Stimulated activated CD8-positive, alpha-beta memory T cell treated with anti-CD3 and anti-CD28 coated beads, Interleukin-4, amount 100 ng/mL, for 4 hours (primary cell): Measurements from ENCODE around the gene RABL6.
A peak's percentile ranks its signal among the peaks of the same experiment; 100 is the strongest.
"Not testable (repeated sequence)": the region's sequence is repeated elsewhere in the genome, so short reads cannot be mapped to it uniquely, and the experiment has no call there.

Experiments
- DNase-seq, 2 donors: peaks; one replicate each; pipeline ENCODE4 v3.0.0-alpha.2; 2020; ENCODE audit warnings: low read depth in 2 of 2, low spot score in 1 of 2

RABL6 gene

GRCh38 chr9:136875155-136875554, 67.4 kb downstream of the RABL6 start:
- no peak for DNase-seq

DNA sequence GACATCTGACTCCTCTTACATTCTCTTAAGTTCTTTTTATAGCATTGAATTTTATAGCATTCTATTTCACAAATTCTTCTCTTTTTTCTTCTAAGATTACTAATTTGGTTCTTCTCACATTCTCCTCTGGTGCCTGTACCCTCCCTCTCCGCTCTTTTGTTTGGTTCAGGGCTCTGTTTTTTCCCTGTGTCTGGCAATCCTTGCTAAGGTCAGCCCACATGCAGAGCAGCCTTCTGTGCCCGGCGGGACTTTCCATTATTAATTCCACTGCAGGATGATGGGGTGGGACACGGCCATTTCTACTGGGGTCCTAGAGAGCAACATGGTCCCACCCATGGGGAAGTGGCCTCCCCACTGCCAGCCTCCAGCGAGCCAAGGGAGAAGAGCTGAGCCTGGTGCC, 68.7 kb downstream of the RABL6 start:
- DNase-seq = no peak

GRCh38 chr9:136880651-136881050, 72.9 kb downstream of the RABL6 start:
- no peak for DNase-seq

DNA sequence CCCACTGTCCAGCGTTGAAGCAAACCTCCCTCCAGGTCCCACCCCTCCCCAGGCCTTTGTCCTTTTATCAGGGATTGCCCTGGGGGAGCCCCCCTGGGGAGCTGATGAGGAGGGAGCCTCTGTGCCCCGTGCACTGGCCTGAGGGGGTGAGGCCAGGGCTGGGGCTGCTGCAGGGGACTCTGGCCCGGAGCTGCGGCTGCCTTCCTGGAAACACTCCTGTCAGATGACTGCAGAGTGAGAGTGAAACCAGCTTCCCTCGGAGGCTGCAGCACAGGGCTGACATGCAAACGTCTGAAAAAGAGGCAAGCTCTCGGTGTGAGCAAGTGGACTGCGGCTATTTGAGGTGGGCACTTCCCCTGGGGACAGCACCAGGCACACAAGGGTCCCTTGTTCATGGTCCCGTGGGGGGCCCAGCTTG, 74.0 kb downstream of the RABL6 start:
- peak in 1 of 2 donors; percentile 23 for DNase-seq

- peak; percentile 83 to 92 for DNase-seq
Observed at GRCh38 chr9:136882109-136882946, 74.6 kb downstream of the RABL6 start.

GRCh38 chr9:136882947-136883283, 75.2 kb downstream of the RABL6 start:
- not testable (repeated sequence) for DNase-seq

GRCh38 chr9:136883670-136884069, 75.9 kb downstream of the RABL6 start:
- DNase-seq = not testable (repeated sequence)

DNA sequence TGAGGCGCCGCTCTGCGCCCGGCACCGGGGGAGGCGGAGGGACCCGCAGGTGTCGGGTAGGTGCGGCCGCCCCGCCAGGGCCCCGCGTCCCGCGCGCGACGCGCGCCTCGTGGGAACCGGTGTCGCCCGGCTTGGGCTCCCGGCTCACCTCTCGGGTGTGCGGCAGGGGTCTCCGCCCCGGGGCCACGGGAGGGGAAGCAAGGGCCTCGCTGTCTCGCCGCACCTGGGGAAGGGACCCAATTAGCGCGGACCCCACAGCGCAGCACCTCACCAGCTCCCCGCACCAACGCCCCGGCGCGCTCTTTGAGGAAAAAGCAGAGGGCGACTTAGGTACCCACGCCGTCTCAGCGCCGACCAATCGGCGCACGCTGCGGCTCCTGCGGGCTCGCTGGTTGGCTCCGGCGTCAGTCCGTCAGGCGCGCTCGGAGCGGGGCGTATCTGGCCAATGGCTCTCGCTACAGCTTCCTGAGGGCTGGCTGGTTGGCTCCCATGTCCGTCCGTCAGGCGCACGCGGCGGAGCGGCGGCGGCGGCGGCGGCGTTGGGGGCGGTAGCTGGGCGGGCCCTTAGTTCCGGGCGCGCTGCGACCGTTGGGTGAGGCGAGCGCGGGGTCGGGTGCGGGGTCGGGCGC, 78.3 kb downstream of the RABL6 start, which contains the start of gene TRAF2:
Gene TRAF2, plus strand, starts transcription at position 567 of the 629 bp plus-strand sequence. CDS start 12,225 bp downstream, outside the sequence.
- DNase-seq = peak; percentile 87 to 95

DNA sequence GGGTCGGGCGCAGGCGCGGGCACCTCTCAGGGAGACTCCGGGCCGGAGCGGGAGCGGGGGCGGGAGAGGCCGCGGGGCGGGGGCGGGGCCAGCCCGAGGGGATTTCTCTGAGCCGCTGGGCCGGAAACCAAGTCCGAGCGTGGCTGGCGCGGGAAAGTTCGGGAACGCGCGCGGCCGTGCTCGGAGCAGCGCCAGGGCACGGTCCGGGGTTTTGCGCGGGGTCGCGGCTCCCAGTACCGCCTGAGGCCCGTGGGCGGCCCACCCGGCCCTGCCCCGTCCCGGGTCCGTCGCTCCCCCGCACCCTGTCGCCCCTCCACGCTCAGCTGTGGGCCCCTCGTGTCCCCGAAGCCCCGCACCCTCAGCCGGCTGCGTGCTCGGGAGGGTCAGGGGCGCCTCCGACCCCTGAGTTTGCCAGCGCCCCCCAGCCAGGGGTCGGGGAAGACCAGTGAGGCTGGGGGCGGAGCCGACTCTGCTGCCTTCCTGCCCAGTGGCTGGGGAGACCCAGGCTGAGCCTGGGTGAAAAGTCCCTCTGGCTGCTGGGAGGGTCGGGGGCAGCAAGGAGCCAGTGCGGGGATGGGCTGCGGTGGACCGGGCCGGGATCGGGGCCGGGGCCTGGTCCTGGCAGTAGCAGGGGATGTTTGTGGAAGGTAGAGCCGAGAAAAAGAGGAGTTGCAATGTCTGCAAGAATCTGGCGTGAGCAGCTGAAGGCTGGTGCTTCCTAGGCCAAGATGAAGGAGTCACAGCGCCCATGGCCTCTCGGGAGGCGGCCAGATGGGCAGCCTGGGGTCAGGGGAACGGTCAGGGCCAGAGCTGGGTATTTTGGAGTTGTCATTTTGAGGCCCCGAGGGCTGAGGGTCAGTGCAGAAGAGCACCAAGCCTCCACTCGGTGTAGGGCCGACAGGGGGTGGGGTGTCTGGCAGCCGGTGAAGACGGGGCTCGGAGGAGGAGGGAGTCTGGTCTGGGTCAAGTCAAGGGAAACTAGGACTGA, 79.2 kb downstream of the RABL6 start:
- DNase-seq = no peak

DNA sequence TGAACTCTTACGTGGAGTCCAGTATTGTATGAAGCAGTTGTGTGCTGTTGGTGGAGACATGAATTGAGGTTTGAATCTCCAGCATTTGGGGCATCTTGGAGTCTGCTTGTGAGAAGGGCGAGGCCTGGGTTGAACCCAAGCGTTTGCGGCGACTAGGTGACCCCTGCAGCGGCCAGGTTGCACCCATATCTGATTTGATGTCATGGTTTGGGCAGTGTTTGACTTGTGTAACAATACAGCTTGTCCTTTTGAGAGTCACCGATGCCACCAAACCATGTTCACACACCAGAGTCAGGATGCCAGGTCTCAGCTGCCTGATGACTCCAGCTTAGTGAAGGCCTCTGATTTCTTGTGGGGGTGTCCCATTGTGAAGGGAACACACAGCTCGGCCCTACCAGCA, 80.7 kb downstream of the RABL6 start:
- DNase-seq = no peak

DNA sequence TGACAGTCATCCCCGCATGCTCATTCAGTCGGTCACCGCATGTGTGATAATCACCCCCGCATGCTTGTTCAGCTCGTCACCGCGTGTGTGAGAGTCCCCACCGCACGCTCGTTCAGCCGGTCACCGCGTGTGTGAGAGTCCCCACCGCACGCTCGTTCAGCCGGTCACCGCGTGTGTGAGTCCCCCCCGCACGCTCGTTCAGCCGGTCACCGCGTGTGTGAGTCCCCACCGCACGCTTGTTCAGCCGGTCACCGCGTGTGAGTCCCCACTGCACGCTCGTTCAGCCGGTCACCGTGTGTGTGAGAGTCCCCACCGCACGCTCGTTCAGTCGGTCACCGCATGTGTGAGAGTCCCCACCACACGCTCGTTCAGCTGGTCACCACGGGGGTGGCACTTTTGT, 82.1 kb downstream of the RABL6 start:
- DNase-seq = no peak

- DNase-seq = no peak
Observed at GRCh38 chr9:136890661-136891060, 82.9 kb downstream of the RABL6 start.
